GM18951 (cell line): Measurements from ENCODE around the gene STAT1.

ENCODE experiments used
- POLR2A ChIP-seq: IDR thresholded peaks from 4 replicates; pipeline ENCODE4 v1.6.1; 2011; ENCODE audit warnings: mild to moderate bottlenecking; ENCODE audit not compliant: insufficient read length, insufficient read depth; ENCODE audit errors: extremely low read depth
- in situ Hi-C: fragments of 300-500 bp; cut with MboI; formaldehyde crosslinking; loops from one replicate; pipeline ENCODE4 v1.12.0; 2022; ENCODE audit warnings: low sequenced_read_pairs, mixed read lengths, inconsistent platforms; ENCODE audit not compliant: unreplicated experiment

The STAT1 gene

DNA sequence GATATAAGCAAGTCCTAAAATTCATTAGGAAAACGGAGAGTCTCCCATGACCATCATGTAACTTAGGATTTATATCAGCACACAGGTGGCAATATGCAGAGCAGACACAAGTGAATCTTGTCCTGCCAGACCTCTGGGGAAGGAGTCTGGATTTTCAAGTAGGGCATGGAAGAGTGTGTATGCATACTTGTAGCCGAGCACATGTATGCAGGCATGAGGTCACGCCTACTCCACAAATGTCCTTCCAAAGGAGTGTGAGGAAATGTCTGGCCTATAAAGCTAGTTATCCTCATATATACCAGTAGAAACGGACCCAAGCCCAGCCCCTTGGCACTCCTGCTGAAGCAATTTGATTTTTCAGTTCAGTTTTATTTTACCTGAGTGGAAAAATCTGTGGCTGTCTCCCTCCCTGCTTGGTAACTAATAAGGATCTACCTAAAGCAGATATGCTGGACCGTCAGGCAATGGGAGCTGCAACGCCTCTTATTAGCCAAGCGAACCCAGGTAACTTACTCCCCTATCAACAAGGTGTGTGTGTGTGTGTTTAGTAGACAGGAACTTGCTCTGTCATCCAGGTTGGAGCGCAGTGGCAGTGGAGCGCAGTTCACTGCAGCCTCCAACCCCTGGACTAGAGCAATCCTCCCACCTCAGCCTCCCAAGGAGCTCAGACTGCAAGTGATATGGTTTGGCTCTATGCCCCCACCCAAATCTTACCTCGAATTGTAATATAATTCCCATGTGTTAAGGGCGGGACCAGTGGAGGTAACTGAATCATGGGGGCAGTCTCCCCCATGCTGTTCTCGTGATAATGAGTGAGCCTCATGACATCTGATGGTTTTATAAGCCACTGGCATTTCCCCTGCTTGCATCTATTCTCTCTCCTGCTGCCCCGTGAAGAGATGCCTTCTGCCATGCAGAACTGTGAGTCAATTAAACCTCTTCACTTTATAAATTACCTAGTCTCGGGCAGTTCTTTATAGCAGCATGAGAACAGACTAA is 2.8 kb downstream of the STAT1 start:
- in situ Hi-C loops, result no loop called here
- peak; percentile 47 for TF ChIP-seq POLR2A

DNA sequence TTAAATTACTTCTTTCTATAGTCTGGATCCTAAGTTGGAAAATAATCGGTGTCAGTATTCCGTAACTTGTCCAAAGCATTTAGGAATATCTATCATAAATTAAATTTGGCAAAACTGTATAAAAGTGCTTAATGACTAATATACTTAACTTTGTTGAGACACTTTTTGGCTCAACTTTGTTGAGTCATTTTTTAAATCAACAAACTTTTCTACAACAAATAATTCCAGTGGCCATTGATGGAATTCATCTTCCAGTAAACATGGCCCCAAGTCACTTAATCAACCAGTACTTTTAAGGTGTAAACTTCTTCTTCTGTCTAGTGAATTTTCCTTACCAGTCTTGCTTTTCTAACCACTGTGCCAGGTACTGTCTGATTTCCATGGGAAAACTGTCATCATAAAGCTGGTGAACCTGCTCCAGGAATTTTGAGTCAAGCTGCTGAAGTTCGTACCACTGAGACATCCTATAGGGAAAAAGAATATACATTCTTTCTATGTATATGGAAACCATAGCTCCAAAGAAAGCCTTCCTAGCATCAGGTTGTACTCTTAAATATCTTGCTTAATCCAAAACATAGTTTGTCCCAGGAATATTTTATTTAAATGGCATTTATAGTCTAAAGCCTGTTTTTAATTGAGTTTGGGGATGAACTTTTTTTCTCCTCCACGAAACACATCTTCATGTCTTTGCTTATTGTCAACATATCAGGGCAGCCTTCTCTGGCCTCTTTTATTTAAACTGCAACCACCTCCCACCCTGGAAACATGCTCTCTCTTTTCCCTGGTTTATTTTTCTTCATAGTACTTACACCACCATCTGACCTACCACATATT is 4.2 kb downstream of the STAT1 start:
- in situ Hi-C loops, result no loop called here
- no peak for TF ChIP-seq POLR2A

GRCh38 chr2:191008286-191008685 is 5.7 kb downstream of the STAT1 start:
- in situ Hi-C loops, result no loop called here
- no peak for TF ChIP-seq POLR2A

DNA sequence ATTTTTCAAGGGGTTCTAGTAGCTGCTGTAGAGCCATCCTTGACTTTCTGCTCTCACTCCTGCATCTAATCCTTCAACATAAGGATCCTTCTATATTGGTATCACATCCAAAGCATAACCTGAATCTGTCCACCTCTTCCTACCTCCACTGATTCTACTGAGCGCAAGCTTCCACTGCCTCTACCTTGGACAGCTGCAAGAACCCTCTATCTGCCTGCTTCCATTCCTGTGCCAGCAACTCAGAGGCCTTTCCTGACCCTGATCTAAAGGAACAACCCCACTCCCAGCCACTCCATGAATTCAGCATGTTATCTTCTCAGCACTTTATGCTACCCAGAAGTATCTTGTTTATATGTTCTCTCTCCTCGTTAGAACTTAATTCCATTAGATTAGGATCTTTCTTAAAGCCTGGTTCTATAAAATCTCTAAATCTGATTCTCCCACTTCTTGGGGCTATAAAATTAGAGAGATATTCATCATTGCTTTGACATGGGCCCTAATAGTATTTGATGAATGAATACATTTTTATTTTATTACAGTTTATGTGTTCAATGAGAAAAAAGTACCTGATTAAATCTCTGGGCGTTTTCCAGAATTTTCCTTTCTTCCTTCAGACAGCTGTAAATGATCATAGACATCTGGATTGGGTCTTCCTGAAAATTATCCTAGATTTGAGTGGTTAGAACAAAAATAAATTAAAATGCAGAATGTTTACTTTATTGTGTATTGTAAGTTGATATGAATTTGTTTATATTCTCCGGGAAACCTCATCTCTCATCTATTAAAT is 6.8 kb downstream of the STAT1 start:
- no peak for TF ChIP-seq POLR2A
- in situ Hi-C loops, result no loop called here

DNA sequence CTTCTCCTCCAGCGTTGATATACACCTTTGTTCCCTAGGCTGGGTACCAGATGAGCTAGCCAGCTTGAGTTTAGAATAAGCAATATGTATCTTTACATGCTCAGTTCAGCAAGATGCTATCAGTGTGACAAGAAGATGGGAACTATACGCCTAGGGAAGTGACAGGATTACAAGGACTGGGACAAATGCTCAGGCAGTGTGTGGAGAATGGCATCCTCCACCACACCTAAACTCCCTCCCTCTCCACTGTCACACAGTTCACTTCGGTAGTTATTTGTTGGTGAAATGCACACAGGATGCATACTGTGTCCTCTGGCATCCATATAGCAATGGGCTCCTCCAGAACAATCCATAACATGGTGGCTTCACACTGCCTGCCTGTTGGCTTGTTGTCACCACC is 7.7 kb downstream of the STAT1 start:
- no peak for TF ChIP-seq POLR2A

DNA sequence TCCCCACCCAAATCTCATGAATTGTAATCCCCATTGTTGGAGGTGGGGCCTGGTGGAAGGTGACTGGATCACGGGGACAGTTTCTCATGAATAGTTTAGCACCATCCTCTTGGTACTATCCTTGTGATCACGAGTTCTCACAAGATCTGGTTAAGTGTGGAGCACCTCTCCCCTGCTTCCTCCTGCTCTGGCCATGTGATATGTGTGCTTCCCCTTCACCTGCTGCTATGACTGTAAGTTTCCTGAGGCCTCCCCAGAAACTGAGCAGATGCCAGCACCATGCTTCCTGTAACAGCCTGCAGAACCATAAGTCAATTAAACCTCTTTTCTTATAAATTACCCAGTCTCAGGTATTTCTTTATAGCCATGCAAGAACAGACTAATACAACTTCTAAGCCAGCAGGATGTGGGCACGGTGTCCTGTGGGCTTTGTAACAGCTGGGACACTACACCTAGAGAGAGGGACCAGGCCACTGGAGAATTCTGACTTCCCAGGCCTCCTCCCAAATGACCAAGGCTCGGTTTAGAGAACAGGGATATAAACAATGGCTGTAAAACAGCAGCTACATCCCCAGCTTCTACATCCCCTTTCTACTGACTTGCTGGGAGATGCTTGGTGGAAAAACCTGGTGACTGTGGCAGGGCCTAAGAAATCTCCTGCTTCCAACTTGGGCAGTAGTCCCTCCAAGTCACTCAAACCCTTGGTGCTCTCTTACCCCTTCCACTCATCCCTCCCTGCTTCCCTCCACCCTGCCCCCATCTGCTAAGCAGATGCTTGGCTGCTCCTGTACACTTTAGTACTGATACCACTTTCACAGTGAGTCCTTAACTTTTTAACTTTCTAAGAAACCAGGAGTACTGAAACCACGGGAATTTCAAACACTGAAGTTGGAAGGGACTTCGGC is 10.3 kb downstream of the STAT1 start:
- in situ Hi-C loops, result no loop called here

More for the DNA sequence above, 7.7 kb downstream of the STAT1 start:
- in situ Hi-C loops, result no loop called here

GRCh38 chr2:191001624-191002023 is 12.3 kb downstream of the STAT1 start:
- in situ Hi-C loops, result no loop called here
- peak; percentile 38 for TF ChIP-seq POLR2A

More for the DNA sequence above, 10.3 kb downstream of the STAT1 start:
- no peak for TF ChIP-seq POLR2A

- in situ Hi-C loops, result no loop called here
- TF ChIP-seq POLR2A, result no peak
Observed at GRCh38 chr2:191001032-191001431, 12.9 kb downstream of the STAT1 start.

GRCh38 chr2:190999949-191000665 is 13.9 kb downstream of the STAT1 start:
- in situ Hi-C loops, result no loop called here
- no peak for TF ChIP-seq POLR2A

DNA sequence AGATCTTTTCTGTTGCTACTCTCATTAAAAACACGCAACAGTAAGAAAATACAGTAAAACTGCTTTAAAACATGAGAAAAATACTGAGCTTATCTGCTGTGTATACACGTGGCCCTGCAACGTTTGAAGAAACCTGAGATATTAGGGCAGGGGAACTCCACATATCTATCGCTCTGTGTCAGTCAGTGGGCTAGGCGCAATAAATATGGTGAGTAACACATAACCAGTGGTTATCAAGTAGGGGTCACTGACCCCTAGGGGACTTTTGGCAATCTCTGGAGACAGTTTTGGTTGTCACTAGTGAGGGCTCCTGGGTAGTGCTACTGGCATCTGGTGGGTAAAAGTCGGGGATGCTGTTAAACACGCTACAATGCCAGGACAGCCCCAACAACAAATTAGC is 14.9 kb downstream of the STAT1 start:
- in situ Hi-C loops, result no loop called here
- no peak for TF ChIP-seq POLR2A

- no peak for TF ChIP-seq POLR2A
- in situ Hi-C loops, result no loop called here
Observed at GRCh38 chr2:190997526-190998113, 16.4 kb downstream of the STAT1 start.
